VCaP (cell line): ENCODE results near the gene SLC25A22.

Source experiments
- H3K27ac ChIP-seq: fragments of 450-650 bp; 2 replicates; pipeline ENCODE4 v1.5.1; 2017
- CTCF ChIP-seq: fragments of 450-650 bp; conservative IDR thresholded peaks from 2 replicates; pipeline ENCODE4 v1.5.1; 2017; ENCODE audit warnings: mild to moderate bottlenecking, moderate library complexity

The SLC25A22 gene

GRCh38 chr11:797296-798092 lies 587 bp downstream of the SLC25A22 start:
- H3K27ac ChIP-seq = peak overlapping the region; percentile 89
- no peak for TF ChIP-seq CTCF

GRCh38 chr11:796565-797295 lies 1.4 kb downstream of the SLC25A22 start:
- H3K27ac ChIP-seq = peak overlapping the region; percentile 89
- no peak for TF ChIP-seq CTCF

GRCh38 chr11:795634-796564 lies 2.2 kb downstream of the SLC25A22 start:
- TF ChIP-seq CTCF = no peak
- H3K27ac ChIP-seq = peak overlapping the region; percentile 89

GRCh38 chr11:794766-795633 lies 3.1 kb downstream of the SLC25A22 start:
- H3K27ac ChIP-seq = peak overlapping the region; percentile 89
- no peak for TF ChIP-seq CTCF

- TF ChIP-seq CTCF = no peak
- peak overlapping the region; percentile 89; the same call in 1 of the 2 replicates for H3K27ac ChIP-seq
Measured at GRCh38 chr11:794013-794765, 3.9 kb downstream of the SLC25A22 start.

- no peak for TF ChIP-seq CTCF
- H3K27ac ChIP-seq = no peak overlapping the region
Measured at GRCh38 chr11:793556-793955, 4.5 kb downstream of the SLC25A22 start.
